ENCODE data around the gene ADAM10.
"Not testable (repeated sequence)": the region's sequence is repeated elsewhere in the genome, so short reads cannot be mapped to it uniquely, and the experiment has no call there.

Gene ADAM10, protein sequence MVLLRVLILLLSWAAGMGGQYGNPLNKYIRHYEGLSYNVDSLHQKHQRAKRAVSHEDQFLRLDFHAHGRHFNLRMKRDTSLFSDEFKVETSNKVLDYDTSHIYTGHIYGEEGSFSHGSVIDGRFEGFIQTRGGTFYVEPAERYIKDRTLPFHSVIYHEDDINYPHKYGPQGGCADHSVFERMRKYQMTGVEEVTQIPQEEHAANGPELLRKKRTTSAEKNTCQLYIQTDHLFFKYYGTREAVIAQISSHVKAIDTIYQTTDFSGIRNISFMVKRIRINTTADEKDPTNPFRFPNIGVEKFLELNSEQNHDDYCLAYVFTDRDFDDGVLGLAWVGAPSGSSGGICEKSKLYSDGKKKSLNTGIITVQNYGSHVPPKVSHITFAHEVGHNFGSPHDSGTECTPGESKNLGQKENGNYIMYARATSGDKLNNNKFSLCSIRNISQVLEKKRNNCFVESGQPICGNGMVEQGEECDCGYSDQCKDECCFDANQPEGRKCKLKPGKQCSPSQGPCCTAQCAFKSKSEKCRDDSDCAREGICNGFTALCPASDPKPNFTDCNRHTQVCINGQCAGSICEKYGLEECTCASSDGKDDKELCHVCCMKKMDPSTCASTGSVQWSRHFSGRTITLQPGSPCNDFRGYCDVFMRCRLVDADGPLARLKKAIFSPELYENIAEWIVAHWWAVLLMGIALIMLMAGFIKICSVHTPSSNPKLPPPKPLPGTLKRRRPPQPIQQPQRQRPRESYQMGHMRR

DNA sequence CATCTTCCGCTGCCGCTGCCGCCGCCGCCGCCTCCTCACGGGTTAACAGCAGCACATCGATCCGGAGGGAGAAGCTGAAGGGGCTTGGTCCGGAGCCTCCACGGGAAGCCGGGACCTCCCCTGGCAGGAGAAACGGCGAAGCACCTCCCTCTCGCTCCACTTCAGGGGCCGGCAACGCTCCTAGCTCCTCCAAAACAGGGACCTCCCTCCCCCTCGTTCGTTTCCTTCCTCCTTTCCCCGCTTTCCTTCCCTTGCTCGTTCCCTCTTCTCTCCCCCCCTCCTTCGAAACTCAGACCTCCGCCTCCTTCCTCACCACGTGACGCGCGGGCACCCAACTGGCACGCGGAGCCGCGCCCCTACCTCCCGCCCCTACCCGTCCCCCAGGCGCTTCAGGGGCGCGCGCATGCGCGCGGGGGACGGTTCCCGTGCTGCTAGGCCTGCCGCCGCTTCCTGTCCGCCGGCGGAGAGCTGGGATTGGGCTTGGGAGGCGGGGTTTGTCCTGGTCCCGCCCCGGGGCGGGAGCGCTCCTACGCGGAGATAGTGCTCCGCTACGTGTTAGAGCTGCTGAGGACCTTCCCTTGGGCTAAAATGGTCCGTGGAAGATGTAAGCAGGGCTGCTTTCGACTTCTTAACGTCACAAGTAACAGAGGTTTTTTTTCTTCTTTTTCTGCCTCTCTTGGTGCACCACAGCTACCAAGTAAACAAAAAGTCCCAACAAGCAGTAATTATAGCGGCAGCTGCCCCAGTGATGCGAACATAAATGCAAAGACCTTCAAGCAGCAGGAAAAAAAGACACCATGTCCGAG, at the start of gene ADAM10:
ADAM10 (minus strand) TSS at position 176 of the 806 bp plus-strand sequence; CDS start at position 3, 173 bp downstream.
- peak; percentile 83 for DNase-seq

DNA sequence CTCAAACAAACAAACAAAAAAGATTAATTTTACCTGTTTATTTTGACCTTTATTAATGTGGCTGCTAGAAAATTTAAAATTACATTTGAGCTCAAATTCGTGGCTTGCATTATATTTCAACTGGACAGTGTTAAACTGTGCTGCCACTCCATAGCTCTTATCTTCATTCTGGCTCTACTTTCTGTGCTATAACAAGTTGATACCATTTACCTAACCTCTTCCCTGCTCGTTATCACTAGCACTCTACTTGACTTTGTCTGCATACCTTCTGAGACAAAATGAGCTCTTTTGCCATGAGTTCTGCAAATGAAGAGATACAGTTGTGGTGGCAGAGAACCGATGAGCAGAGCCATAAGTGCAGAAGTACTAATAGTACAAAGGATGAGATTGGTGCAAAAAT, 48.0 kb upstream of the ADAM10 start:
- no peak for DNase-seq

DNA sequence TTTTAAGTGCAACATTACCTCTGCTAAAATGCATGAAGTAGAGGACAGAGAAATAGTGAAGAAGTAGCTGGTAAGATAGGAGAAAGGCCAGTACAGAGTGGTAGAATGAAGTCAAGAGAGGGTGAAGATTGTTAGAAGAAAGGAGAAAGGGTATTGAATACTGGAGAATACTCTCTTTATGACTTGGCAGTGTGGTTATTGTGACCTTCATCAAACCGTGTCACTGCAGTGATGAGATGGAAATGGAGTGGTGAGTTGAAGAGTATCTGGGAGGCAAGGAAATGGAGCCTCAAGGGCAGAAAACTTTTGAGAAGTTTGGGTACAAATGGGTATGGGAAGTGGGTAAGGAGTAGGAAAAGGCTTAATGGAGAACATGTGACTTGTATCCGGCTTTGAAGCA, 46.3 kb upstream of the ADAM10 start:
- DNase-seq, result no peak

- no peak for DNase-seq
Measured at GRCh38 chr15:58793862-58794261, 44.4 kb upstream of the ADAM10 start.

GRCh38 chr15:58788056-58788710, 38.7 kb upstream of the ADAM10 start:
- DNase-seq, result no peak

DNA sequence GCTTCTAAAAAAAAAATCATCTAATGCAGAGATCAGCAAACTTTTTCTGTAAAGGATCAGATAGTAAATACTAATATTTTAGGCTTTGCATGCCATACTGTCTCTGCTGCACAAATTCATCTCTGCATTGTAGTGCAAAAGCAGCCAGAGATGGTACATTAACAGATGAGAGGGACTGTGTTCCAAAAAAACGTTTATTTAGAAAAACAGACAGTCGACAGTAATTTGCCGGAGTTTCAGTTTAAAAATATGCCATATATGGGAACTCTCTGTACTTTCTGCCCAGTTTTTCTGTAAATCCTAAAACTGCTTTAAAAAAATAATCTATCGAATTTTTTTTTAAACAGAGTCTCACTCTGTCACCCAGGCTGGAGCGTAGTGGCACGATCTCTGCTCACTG, 35.8 kb upstream of the ADAM10 start:
- DNase-seq, result no peak

DNA sequence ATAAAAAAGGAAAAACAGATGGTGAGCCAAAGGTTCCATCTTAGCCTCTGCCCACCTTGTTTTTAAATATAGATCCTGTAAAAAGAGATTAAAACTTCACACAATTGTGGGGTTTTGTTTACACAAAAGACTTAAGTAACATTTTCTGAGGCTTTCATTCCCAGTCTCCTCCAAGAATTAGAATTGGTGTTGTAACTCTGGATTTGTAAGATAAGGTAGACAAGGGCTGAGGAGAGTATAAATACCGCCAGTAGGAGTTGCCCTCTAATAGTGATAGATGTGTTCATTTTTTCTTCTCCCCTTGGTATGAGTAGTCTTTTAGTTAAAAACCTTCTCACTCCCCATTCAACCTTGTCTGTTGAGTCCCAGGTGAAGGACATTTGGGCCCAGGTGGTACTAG, 30.0 kb upstream of the ADAM10 start:
- no peak for DNase-seq

GRCh38 chr15:58777107-58777506, 27.6 kb upstream of the ADAM10 start:
- no peak for DNase-seq

GRCh38 chr15:58775402-58775801, 25.9 kb upstream of the ADAM10 start:
- no peak for DNase-seq

GRCh38 chr15:58773024-58773423, 23.5 kb upstream of the ADAM10 start:
- DNase-seq, result no peak

GRCh38 chr15:58771621-58772250, 22.2 kb upstream of the ADAM10 start:
- DNase-seq, result no peak

GRCh38 chr15:58770857-58771620, 21.5 kb upstream of the ADAM10 start, which contains the start of gene MINDY2:
TSS of gene MINDY2 (plus strand) at chr15:58771302. CDS start at chr15:58771396, 94 bp downstream.
- peak; percentile 93 for DNase-seq

- DNase-seq, result no peak
Measured at GRCh38 chr15:58770519-58770856, 21.0 kb upstream of the ADAM10 start.

GRCh38 chr15:58768601-58769004, 19.1 kb upstream of the ADAM10 start:
- DNase-seq, result not testable (repeated sequence)

GRCh38 chr15:58766290-58766689, 16.8 kb upstream of the ADAM10 start:
- DNase-seq, result no peak

DNA sequence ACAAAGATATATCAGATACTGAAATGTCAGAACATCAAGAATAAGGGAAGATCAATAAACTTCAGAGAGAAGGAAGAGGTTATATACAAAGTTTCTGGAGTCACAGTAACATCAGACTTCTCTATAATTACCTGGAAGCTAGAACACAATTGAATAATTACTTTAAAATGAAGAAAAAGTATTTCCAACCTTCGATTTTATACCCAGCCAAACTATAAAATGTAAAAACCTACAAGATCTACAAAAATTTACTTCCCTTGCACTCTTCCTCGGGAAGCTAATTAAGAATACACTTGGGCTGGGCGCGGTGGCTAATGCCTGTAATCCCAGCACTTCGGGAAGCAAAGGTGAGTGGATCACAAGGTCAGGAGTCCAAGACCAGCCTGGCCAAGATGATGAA, 15.0 kb upstream of the ADAM10 start:
- no peak for DNase-seq

DNA sequence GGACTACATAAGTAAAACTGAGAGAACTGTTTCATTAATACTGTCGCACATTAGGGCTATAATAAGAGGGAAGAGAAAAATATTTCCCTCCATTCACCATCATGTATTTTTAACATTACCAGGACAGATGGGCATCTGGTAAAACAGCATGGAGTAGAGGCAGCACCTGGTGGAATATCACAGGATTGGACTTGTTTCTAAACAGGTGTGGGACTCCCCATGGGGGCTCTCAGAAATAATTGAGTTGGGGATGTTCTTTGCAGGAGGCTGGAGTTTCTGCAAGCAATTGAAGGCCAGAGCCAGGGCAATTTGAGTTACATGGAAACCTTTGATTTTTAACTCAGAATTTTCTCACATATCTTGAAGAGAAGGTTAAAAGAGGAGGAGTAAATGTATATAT, 13.2 kb upstream of the ADAM10 start:
- DNase-seq, result no peak

DNA sequence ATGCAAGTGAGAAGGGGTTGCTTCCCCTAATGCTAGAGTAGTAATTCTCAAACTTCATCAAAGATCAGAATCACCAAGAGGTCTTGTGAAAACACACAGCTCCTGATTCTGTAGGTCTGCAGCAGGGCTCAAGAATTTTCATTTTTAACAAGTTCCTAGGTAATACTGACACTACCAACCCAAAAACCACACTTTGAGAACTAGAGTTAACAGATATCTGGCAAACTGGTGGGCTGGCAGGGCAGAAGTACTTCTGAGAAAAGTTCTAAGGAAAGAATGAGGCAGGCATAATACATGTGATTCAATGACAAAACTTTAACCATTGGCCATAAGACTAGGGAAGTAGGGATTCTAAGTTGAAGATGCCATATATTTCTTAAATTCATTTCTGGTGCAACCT, 12.8 kb upstream of the ADAM10 start:
- DNase-seq, result no peak

- no peak for DNase-seq
Measured at GRCh38 chr15:58761010-58761388, 11.5 kb upstream of the ADAM10 start.

DNA sequence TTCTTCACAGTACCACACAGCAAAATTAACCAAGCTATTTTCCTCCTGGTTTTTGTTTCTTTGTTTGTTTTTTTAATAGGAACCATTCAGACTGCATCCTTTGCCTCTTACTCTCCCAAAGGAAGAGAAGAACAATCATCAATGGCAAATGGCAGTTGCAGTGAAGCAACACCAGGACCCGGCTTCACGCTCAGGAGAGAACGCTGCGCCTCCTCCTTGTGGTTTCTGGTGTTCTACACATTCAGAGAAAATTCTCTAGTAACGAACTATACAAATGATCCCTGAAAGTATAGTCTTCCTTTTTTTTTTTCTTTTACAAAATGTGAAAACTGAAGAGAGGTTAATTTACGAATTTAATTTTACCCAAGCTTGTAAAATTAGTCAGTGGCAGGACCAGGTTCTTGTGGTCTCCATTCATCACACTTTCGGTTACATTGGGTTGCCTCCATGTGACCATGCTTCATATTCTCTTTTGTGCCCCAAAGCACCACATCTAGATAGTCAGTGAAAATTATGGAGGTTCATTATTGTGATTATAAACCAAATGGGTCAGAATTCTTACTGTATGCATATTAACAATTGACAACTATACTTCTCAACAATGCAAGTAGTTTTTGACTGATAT, 11.0 kb upstream of the ADAM10 start:
- no peak for DNase-seq

DNA sequence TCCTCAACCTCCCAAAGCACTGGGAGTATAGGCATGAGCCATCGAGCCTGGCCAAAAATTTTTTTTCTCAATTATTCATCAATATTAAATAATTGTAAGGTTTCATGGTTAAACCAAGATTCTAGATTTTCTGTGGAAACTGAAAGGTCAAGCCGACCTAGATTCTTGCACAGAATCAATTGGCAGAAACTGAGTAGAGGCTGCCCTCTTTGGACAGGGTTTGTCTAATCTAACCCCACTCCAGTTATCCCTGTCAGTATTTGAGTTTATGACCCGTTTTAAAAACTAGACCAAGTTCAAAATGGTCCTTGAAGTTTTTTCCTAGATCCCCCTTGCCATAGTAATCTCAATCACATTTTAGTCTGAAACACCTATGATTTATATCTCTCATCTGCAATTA, 8.6 kb upstream of the ADAM10 start:
- no peak for DNase-seq

All from NCI-H2029 (cell line).